Measurements from ENCODE around the gene LMAN1L.

DNA sequence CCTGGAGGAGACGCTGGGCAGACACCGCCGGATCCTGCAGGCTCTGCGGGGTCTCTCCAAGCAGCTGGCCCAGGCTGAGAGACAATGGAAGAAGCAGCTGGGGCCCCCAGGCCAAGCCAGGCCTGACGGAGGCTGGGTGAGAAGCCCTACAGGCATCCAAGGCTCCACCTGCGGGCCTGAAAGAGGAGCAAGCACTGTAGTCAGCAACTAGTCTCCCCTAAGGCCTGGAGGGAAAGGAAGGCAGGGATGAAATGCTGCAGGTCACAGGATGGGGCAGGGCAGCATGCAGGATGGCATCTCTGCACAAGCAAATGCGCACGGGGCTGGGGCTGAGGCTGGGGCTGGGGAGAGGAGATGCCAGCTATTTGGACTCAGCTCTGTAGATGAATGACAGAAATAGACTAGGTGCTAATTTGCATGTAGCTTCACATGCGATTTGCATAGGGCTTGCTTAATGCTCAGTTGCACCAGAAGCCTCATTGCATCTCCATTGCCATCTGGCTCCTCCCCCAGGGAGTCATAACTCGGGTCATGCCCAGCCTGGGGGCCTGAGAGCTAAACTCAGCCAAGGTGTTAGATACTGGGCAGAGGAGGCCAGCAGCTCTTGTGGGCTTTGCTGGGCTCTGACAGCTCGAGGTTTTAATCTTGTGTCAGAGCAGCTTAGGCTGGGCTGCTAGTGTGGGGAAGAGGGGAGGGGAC is 8.6 kb downstream of the LMAN1L start:
- TF ChIP-seq, protein P1, sequence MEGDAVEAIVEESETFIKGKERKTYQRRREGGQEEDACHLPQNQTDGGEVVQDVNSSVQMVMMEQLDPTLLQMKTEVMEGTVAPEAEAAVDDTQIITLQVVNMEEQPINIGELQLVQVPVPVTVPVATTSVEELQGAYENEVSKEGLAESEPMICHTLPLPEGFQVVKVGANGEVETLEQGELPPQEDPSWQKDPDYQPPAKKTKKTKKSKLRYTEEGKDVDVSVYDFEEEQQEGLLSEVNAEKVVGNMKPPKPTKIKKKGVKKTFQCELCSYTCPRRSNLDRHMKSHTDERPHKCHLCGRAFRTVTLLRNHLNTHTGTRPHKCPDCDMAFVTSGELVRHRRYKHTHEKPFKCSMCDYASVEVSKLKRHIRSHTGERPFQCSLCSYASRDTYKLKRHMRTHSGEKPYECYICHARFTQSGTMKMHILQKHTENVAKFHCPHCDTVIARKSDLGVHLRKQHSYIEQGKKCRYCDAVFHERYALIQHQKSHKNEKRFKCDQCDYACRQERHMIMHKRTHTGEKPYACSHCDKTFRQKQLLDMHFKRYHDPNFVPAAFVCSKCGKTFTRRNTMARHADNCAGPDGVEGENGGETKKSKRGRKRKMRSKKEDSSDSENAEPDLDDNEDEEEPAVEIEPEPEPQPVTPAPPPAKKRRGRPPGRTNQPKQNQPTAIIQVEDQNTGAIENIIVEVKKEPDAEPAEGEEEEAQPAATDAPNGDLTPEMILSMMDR (IDR thresholded peaks at IDR 0.05), result no peak
- TF ChIP-seq POLR2AphosphoS5 (IDR thresholded peaks at IDR 0.05), result no peak

Data from upper lobe of left lung (tissue), 4 donors.